WTC11 (cell line): Measurements from ENCODE around the gene NR1H2.

Experiments
- CTCF ChIP-seq: fragments of 200-600 bp; IDR thresholded peaks from 2 replicates; pipeline ENCODE4 v1.8.0; 2022; ENCODE audit warnings: antibody characterized with exemption
- ELF4 ChIP-seq: sonication (generic); formaldehyde crosslinking; IDR thresholded peaks from 2 replicates; pipeline ENCODE4 v1.8.1; 2022; ENCODE audit warnings: low read depth, mild to moderate bottlenecking, moderate library complexity, missing genetic modification reagents
- ESRRA ChIP-seq: sonication (generic); formaldehyde crosslinking; IDR thresholded peaks from 2 replicates; pipeline ENCODE4 v1.8.1; 2022; ENCODE audit warnings: mild to moderate bottlenecking, missing genetic modification reagents, borderline replicate concordance
- HMGXB4 ChIP-seq: sonication (generic); formaldehyde crosslinking; IDR thresholded peaks from 2 replicates; pipeline ENCODE4 v1.8.1; 2023; ENCODE audit warnings: mild to moderate bottlenecking, moderate library complexity, missing genetic modification reagents
- MAX ChIP-seq: sonication (generic); formaldehyde crosslinking; IDR thresholded peaks from 2 replicates; pipeline ENCODE4 v1.8.0; 2022; ENCODE audit warnings: mild to moderate bottlenecking, missing genetic modification reagents
- SMAD3 ChIP-seq: sonication (generic); formaldehyde crosslinking; IDR thresholded peaks from 2 replicates; pipeline ENCODE4 v1.8.0; 2022; ENCODE audit warnings: missing genetic modification reagents, mild to moderate bottlenecking, borderline replicate concordance
- SMAD4 ChIP-seq: sonication (generic); formaldehyde crosslinking; IDR thresholded peaks from 2 replicates; pipeline ENCODE4 v1.8.0; 2022; ENCODE audit warnings: mild to moderate bottlenecking, missing genetic modification reagents
- SP1 ChIP-seq: sonication (generic); formaldehyde crosslinking; conservative IDR thresholded peaks from 2 replicates; pipeline ENCODE4 v1.8.1; 2022; ENCODE audit warnings: missing genetic modification reagents
- TEAD4 ChIP-seq: sonication (generic); formaldehyde crosslinking; IDR thresholded peaks from 2 replicates; pipeline ENCODE4 v1.8.0; 2022; ENCODE audit warnings: mild to moderate bottlenecking, missing genetic modification reagents
- TF ChIP-seq, protein P1 (sequence below): sonication (generic); formaldehyde crosslinking; IDR thresholded peaks from 2 replicates; pipeline ENCODE4 v1.8.1; 2022; ENCODE audit warnings: missing genetic modification reagents, borderline replicate concordance
- TF ChIP-seq, protein P2 (sequence below): sonication (generic); formaldehyde crosslinking; IDR thresholded peaks from 2 replicates; pipeline ENCODE4 v1.8.1; 2022; ENCODE audit warnings: mild to moderate bottlenecking, moderate library complexity, missing genetic modification reagents
- TF ChIP-seq, protein P3 (sequence below): sonication (generic); formaldehyde crosslinking; IDR thresholded peaks from 2 replicates; pipeline ENCODE4 v1.8.1; 2022; ENCODE audit warnings: low read depth, mild to moderate bottlenecking, moderate library complexity, missing genetic modification reagents, borderline replicate concordance

DNA sequence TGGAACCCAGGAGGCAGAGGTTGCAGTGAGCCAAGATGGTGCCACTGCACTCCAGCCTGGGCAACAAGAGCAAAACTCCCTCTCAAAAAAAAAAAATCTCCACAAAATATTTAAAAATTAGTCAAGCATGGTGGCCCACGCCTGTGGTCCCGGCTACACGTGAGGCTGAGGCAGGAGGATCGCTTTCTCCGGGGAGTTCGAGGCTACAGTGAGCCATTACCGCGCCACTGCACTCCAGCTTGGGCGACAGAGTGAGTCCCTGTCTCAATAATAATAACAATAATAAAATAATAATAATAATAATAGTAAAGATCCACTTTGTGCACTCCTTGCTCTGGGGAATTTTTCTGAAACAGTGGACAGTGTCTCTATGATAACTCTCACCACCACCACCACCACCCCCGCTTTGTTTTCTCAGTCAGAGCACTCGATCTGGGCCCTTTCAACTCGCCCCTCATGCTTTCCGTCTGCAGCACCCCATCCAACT, 19.5 kb upstream of the NR1H2 start:
- TF ChIP-seq CTCF = no peak
- no peak for TF ChIP-seq ESRRA (CRISPR knock-in tag)
- TF ChIP-seq SMAD4 (CRISPR knock-in tag) = no peak
- TF ChIP-seq, protein P1, sequence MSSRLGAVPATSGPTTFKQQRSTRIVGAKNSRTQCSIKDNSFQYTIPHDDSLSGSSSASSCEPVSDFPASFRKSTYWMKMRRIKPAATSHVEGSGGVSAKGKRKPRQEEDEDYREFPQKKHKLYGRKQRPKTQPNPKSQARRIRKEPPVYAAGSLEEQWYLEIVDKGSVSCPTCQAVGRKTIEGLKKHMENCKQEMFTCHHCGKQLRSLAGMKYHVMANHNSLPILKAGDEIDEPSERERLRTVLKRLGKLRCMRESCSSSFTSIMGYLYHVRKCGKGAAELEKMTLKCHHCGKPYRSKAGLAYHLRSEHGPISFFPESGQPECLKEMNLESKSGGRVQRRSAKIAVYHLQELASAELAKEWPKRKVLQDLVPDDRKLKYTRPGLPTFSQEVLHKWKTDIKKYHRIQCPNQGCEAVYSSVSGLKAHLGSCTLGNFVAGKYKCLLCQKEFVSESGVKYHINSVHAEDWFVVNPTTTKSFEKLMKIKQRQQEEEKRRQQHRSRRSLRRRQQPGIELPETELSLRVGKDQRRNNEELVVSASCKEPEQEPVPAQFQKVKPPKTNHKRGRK (CRISPR knock-in tag) = no peak
- no peak for TF ChIP-seq HMGXB4 (CRISPR knock-in tag)
- TF ChIP-seq SMAD3 (CRISPR knock-in tag) = no peak
- TF ChIP-seq SP1 = no peak
- no peak for TF ChIP-seq TEAD4 (CRISPR knock-in tag)
- TF ChIP-seq, protein P2, sequence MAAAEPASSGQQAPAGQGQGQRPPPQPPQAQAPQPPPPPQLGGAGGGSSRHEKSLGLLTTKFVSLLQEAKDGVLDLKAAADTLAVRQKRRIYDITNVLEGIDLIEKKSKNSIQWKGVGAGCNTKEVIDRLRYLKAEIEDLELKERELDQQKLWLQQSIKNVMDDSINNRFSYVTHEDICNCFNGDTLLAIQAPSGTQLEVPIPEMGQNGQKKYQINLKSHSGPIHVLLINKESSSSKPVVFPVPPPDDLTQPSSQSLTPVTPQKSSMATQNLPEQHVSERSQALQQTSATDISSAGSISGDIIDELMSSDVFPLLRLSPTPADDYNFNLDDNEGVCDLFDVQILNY (CRISPR knock-in tag) = no peak
- TF ChIP-seq ELF4 (CRISPR knock-in tag) = no peak
- TF ChIP-seq, protein P3, sequence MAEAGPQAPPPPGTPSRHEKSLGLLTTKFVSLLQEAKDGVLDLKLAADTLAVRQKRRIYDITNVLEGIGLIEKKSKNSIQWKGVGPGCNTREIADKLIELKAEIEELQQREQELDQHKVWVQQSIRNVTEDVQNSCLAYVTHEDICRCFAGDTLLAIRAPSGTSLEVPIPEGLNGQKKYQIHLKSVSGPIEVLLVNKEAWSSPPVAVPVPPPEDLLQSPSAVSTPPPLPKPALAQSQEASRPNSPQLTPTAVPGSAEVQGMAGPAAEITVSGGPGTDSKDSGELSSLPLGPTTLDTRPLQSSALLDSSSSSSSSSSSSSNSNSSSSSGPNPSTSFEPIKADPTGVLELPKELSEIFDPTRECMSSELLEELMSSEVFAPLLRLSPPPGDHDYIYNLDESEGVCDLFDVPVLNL = no peak
- no peak for TF ChIP-seq MAX (CRISPR knock-in tag)
